NCI-H1417 (cell line): Measurements from ENCODE around the gene DIS3L2.
"Not testable (repeated sequence)": the region's sequence is repeated elsewhere in the genome, so short reads cannot be mapped to it uniquely, and the experiment has no call there.

ENCODE experiments used
- DNase-seq, 3 experiments: peaks; one replicate each; lab custom pipeline; 2025; lab: John Stamatoyannopoulos, UW

Gene DIS3L2

GRCh38 chr2:232370007-232370406 lies 408.5 kb downstream of the DIS3L2 start:
- not testable (repeated sequence) for DNase-seq

- DNase-seq: no peak
Measured at GRCh38 chr2:232372231-232373208, 411.0 kb downstream of the DIS3L2 start.

- no peak for DNase-seq
Measured at GRCh38 chr2:232374356-232374755, 412.8 kb downstream of the DIS3L2 start.

- no peak for DNase-seq
Measured at GRCh38 chr2:232375164-232375563, 413.7 kb downstream of the DIS3L2 start.

GRCh38 chr2:232376260-232376659 lies 414.7 kb downstream of the DIS3L2 start:
- DNase-seq: no peak

- no peak for DNase-seq
Measured at GRCh38 chr2:232376713-232377112, 415.2 kb downstream of the DIS3L2 start.

GRCh38 chr2:232377319-232377718 lies 415.8 kb downstream of the DIS3L2 start:
- DNase-seq: no peak

- DNase-seq: no peak
Measured at GRCh38 chr2:232377841-232378734, 416.6 kb downstream of the DIS3L2 start.

- DNase-seq: not testable (repeated sequence)
Measured at GRCh38 chr2:232378735-232379151, 417.2 kb downstream of the DIS3L2 start, which contains the start of gene ALPP. Gene ALPP (plus strand): TSS chr2:232378751. CDS start chr2:232378803, 52 bp downstream.

- not testable (repeated sequence) for DNase-seq
Measured at GRCh38 chr2:232379610-232380590, 418.4 kb downstream of the DIS3L2 start.

GRCh38 chr2:232381204-232382031 lies 419.9 kb downstream of the DIS3L2 start:
- not testable (repeated sequence) for DNase-seq

GRCh38 chr2:232382331-232383225 lies 421.1 kb downstream of the DIS3L2 start:
- DNase-seq: no peak

GRCh38 chr2:232384466-232384865 lies 423.0 kb downstream of the DIS3L2 start:
- no peak for DNase-seq

- DNase-seq: not testable (repeated sequence)
Measured at GRCh38 chr2:232385058-232385457, 423.5 kb downstream of the DIS3L2 start.

GRCh38 chr2:232385660-232386489 lies 424.4 kb downstream of the DIS3L2 start:
- DNase-seq: no peak

- DNase-seq: no peak
Measured at GRCh38 chr2:232386490-232386739, 424.9 kb downstream of the DIS3L2 start.
